GM19455 (cell line): Measurements from ENCODE around the gene ABLIM2.
"Not testable (repeated sequence)": the region's sequence is repeated elsewhere in the genome, so short reads cannot be mapped to it uniquely, and the experiment has no call there.

Experiments used
- ATAC-seq: cut with Tn5 transposase; IDR thresholded peaks from one replicate; pipeline ENCODE4 v1.9.1; 2021; ENCODE audit not compliant: unreplicated experiment

The ABLIM2 gene

DNA sequence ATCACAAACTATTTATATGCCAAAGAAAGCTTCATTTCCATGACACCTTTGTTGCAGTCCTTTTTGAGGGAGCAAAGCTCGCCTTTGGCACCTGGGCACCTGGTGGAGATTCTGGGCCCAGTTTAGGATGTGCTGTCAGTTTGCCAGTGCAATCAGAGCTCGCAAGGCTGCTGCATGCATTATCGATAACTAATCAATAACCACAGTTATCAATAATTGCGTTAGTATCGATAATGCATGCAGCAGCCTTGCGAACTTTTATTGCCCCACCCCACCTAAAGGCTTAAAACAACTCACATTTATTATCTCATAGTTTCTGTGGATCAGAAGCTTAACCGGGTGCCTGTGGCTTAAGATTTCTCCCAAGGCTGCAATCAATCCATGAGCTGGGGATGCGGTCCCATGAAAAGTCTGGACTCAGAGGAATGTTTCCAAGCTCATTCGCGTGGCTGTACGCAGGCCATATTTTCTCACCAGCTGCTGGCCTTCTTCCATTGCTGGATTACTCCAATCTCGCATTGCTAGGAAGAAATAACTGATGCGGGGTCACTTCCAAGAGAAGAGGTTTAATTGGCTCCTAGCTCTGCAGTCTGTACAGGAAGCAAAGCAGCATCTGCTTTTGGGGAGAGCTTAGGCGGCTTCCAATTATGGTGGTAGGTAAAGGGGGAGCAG, 212.8 kb downstream of the ABLIM2 start:
- no peak for ATAC-seq

DNA sequence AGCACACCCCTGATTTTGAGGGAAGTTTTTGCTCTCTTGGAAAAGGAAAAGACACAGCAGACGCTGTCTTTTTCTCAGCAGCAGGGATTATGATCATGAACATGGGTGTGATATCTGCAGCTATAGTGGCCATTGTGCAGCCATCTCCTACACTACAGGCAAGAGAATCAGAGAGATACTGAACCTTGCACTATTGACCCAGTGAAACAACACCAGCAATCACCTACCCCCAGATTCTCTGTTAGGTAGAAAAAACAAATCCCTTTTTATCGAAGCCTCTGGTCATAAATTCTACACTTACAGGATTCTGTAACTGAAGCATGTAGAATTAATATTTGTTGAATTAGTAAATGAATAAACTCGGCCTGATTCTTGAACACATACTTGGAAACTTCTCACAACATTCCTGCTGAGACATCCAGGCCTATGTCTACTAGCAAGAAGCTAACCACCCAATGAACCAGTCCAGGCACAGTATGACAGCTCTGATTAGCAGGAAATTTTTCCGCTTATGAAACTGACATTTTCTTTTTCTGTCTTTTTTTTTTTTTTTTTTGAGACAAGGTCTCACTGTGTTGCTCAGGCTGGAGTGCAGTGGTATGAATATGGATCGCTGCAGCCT, 213.9 kb downstream of the ABLIM2 start:
- no peak for ATAC-seq

DNA sequence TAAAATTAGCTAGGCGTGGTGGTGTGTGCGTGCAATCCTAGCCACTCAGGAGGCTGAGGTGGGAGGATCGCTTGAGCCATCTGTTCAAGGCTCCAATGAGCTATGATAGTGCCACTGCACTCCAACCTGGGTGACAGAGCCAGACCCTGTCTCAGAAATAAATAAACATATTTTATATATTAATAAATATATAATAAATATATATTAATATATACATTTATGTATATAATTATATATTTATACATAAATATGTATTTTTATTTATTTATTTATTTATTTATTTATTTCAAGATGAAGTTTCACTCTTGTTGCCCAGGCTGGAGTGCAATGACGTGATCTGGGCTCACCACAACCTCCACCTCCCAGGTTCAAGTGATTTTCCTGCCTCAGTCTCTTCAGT, 214.9 kb downstream of the ABLIM2 start:
- ATAC-seq: not testable (repeated sequence)

DNA sequence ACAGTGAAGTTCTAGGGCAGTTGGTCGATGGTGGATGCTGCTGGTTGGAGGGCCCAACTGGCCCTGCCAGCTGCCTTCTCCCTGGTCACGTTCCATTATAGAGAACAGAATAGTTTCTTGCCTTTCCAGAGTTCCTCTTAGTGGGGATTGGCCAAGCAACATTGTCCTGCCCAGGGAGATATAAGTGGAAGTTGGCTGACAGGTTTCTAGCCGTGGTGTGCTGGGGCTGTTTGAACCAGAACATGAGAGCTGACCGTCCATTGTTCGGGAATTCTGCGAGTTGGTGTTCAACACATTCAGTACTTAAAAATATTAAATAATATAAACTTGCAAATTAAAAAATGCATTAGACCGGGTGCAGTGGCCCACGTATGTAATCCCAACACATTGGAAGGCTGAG, 215.4 kb downstream of the ABLIM2 start:
- ATAC-seq: no peak

DNA sequence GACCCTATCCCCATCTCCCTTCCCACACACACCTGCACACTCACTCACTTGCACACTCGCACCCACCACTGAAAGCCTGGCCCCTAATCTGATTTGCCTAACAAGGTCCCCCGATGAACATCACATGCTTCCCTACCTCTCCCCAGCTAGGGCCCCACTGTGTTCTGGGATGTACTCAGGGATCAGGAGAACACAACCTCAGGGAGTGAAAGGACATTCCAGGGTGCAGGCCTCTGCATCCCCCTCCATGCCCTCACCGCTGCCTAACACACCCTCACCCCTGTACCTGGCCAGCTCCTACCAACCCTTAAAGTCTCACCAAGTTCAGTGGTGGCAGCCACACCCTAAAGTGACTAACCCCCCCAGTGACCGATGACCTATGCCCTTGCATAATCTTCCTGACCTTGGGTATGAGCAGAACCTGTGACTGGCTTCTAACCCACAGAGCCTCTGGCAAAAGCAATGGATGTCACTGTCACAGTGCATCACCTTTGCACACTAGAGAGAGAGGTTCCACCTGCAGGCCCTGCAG, 216.6 kb downstream of the ABLIM2 start:
- ATAC-seq: no peak

DNA sequence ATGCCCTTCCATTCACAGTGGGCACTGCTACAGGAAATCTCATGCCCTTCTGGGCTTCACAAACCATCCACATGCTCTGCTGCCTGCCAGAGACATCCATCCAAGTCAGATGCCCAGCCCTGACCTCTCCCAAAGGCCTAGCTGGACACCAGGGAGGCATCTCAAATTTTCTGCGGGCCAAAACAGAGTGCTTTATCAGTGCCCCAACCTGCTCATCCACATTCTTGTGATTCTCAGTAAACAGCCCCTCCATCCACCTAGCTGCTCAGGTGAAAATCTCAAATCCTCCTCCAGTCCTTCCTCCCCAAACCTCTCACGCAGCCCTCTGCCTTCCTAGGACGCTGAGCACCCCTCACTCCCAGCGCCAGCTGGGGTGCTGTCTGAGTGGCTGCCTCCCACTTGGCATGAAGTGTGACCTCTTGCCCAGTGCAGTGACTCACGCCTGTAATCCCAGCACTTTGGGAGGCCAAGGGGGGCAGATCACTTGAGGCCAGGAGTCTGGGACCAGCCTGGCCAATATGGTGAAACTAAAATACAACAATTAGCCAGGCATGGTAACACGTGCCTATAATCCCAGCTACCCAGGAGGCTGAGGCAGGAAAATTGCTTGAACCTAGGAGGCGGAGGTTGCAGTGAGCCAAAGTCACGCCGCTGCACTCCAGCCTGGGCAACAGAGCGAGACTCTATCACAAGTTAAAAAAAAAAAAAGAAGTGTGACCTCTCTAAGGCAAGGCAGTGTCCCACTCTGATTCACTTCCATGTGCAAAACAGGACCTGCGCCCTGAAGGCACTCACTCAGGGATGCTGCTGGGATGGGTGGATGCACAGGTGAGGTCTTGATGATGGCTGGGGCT, 217.3 kb downstream of the ABLIM2 start:
- no peak for ATAC-seq

DNA sequence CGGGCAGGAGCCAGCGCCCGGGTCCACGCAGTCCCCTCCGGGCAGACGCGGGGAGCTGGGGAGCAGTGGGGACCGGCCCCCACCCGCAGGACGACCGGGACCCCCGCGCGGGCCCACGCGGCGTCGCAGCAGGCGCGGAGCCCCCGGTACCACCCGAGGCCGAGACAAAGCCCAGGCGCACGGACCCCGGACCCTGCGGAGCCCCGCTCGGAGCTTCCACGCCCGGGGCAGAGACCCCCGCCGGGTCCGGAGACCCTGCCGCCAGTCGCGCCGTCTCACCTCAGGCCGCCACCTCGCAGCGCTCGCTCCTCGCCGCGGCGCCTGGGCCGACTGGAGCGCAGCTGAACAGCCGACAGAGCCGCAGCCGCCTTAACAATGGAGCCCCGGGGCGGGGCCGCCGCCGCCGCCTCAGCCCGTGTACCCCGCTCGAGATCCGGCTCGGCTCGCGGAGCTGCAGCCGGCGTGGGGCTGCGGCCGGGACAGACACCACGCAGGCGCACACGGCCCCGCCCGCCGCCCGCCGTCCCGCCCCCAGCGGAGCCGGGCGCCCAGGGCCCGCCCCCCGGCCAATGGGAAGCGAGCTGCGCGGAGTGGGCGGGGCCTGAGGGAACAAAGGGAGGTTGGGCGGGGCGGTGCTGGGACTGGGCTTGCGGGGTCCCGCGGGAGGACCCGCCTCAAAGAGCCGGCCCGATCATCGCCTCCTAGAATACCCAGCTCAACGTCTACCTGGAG, 219.1 kb downstream of the ABLIM2 start, which contains the start of gene AFAP1:
TSS of gene AFAP1 (minus strand) at position 485 of the 732 bp plus-strand sequence. CDS start 67,783 bp downstream, outside the sequence.
- ATAC-seq: peak; percentile 76

DNA sequence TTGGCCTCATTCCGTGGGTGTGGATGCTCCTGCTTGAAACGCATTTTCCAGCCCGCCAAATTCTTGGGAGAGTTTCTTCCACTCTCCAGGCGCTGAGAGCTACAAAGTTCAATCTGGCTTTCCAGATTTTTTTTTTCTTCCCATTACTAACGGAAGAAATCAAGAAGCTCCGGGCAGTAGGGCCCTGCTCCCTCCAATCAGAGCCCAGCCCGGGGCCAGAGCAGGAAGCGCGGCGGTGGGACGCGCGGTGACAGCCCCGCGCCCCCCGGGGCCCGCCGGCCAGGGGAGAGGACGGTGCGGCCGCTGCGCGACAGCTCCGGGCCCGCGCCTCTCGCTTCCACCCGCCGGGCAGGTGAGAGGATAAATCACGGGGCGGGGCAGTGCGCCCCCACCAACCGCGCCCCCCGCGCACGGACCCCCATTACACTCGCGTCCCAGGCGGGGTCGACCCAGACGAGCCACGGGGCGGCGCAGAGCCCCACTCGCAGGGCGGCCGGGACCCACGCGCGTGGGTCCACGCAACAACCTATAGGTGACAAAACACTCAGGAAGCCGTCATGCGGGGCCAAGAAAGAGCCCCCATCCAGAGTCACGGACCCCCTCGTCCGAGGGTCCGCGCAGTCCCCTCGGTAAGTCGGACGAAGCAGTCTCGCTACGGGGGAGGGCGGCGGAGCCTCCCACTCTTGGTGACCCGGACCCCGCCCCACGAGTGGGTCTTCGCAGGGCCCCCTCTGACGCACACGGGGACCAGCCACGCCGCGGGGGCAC, 219.8 kb downstream of the ABLIM2 start:
- ATAC-seq: no peak

DNA sequence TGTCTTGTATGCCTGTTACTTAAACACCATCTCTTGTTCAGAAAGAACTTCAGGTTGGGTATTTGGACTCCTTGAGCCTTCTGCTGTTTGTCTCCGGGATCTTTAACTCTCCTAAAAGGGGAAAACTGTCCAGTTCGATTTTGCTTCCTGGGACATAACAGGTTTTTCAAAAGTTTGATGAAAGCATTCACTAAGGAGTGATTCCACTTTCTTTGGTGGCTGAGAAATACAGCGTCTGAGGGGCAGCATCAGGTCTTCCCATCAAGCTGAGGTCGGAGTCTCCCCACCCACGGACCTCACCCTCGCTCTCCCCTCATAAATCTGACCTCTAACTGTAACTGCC, 220.4 kb downstream of the ABLIM2 start:
- no peak for ATAC-seq

DNA sequence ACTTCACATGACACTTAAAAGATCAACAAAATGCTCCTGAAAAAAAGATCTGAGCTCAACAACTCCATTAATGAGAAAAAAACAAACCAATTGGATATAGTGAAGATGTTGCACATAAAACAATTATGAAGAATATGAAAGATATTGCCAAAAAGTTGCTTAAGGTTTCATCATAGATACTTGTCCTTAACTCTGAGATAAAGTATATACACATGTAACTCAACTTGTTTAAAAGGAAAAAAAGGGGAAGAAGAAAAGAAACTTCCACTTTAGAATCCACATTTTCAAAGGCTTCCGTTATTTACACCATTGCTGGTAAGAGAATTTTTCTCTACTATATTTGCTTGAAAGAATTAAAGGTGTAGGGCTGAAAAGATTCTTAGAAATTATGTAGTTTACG, 221.6 kb downstream of the ABLIM2 start:
- ATAC-seq: no peak

DNA sequence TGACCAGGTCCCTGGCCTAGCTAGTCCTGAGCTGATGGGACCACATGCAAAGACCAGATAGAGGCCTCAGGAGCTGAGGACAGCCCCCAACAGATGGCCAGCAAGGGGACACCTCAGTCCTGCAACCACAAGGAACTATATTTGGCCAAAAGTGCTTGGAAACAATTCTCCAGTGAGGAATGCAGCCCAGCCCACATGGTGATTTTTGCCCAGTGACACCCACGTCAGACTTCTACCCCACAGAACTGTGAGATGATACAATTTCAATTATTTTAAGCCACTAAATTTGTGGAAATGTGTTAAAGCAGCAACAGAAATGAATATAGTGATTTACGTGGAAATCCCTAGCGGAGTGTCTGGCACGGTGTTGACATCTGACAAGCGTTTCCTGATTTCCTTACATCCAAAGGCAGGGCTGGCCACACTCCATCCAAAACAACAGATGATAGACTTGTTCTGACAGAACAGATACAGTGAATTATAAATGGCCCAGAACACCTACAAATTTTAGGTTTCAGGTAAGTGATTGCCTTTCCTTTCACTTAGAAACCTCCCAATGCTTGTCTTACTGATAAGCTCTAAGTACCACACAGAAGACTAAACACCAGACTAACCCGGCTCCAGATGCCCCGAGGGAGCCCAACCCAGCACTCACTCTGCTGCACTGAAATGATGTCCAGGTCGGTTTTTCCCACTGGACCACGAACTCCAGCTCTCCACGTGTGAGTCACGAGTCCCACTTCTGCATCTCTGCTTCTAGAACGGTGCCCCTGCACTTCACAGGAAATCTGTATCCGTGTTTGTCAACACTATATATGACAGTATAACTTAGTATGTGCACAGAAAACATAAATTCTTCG, 224.7 kb downstream of the ABLIM2 start:
- no peak for ATAC-seq

DNA sequence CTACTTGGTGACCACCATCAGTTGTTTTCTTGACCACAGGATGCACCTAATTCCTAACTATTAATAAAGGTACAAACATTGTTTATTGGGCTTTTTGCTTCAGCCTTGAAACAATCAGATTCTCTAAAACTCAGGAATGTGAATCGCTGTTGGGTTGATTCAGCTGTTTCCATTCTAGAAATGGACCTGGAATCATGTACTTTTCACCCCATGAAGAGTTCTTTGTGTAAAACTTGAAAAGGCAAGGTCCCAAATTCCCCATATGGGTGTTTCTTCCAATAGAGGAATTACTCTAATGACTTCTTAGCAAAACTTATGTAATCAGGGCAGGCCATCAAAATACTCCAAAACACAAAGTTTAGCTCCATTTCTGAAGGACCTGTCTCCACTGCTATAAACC, 226.3 kb downstream of the ABLIM2 start:
- no peak for ATAC-seq

DNA sequence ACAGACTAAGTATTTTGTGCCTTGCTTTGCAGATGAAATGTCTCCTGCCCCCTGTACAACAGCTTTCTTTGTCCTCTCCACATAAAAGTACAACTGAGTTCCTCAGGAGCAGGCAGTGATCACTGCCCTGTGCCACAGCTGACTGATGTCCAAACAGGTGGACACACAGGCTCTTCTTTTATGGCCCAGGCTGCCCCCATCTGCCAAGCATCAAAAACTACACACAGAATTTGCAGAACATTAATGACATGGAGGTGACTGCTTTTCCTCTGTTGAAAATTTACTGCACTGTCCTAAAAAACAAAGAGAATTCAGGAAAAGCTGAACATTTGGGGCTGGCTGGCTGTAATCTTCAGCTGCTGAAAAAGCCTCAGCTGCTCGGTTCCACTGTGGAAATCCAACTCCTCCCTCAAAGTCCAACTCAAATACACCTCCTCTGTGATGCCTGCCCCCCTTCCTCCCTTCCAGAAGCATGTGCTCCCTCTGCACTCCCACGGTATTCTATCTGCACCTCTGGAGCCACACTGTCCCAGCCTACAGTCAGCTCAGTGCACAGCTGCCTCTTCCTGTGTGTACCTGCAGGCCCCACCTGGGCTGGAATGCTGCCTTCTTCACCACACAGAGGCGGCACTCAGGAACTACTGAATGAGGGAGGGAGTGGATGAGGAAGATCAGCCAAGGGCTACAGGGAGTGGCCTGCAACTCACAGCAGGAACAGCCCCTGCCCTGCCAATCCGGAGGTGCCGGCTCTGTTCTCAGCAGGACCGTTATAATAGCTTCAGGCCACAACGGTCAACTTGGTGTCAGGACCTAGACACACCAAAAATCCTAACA, 229.3 kb downstream of the ABLIM2 start:
- ATAC-seq: no peak

DNA sequence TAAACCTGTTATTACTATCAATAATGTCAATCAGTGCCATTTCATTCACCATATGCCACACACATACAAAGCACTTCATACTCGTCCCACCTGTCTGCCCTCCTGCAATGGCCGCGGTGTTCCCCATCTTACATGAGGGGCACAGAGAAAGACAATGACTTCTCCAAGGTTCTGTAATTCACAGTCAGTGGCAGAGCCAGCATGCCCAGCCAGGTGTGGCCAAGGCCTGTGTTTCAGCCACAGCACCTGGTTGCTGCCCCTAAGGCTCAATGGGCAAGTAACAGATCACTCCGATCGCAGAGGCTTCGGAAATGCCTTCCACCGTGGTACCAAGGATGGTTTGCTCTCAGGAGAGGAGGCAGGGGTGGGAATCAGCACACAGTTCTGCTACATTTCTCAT, 229.9 kb downstream of the ABLIM2 start:
- ATAC-seq: no peak

DNA sequence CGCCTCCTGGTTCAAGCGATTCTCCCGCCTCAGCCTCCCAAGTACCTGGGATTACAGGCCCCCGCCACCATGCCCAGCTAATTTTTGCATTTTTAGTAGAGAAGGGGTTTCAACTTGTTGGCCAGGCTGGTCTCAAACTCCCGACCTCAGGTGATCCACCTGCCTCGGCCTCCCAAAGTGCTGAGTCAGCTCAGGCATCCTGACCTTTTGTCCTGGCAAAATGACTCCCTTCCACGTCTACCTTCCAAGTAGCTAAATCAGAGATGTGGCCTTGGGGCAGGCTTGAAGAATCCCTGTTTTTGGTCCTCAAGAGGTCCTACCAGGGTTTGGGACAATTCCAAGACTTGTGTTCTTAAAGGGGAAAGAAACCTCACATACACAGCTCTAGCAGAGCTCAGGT, 231.8 kb downstream of the ABLIM2 start:
- ATAC-seq: no peak

DNA sequence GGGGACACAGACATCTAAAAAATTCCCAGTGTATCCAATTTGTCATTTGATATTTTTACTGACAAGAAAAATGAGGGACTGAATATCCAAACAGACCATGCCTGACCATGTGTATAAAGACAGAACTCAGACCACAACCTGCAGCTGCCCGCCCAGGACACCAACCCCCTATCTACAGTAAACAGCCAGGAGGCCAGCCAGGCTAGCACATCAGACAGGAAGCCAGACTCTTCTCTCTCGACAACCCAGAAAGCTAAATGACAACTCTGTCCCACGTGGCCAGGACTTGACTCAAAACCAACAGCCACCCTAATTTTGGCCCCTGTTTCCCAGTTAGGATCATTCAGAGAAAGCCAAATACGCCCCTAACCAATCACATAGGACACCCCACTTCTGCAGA, 234.0 kb downstream of the ABLIM2 start:
- ATAC-seq: no peak

DNA sequence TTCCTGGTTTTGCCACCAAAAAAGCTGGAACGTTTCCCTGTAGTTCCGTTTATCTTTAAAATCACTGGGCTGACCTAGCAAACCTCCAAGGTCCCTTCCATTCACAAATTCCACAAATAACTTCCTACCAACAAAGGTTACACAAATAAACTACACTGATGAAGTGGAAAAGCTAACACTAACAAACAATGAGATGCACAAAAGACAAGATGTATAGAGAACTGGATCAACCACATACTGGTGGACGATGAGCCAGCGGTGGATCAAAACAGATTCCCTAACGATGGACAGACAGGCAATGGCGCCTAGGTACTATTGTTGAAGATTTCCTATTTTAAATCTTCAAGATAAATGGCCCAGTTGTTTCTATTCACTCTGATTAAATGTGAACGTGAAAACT, 234.4 kb downstream of the ABLIM2 start:
- no peak for ATAC-seq

DNA sequence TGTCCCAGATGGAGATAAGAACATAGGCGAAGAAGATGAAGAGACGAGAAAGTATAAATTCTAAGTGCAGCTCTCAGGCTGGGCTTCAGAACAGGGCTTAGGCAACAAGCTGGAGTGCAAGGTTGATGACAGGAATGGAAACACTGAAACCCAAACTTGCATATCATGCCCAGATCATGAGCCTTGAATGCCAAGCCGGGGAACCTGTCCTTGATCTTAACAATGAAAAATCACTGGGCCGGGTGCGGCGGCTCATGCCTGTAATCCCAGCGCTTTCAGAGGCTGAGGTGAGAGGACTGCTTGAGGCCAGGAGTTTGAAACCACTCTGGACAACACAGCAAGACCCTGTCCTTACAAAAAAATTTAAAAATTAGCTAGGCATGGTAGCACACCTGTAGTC, 236.1 kb downstream of the ABLIM2 start:
- ATAC-seq: no peak

DNA sequence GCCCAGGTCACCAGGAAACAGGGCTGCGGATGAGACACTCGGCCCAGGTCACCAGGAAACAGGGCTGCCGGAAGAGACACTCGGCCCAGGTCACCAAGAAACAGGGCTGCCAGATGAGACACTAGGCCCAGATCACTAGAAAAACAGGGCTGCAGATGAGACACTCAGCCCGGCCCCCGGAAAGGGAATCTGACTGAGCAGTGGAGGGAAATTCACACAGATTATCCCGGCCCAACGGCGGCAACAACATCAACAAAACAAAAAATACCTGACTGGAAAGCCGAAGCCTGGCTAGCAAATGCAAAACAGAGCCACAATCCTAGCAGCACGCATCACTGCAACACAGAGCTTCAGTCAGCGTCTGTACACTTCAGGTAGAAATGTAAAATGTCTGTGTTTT, 239.6 kb downstream of the ABLIM2 start:
- ATAC-seq: no peak
